CD4-positive, alpha-beta T cell treated with Interleukin-17A for 1 hour (primary cell): Measurements from ENCODE around the gene XRCC1.

Experiments used
- DNase-seq: peaks from one replicate; pipeline ENCODE4 v3.0.0-alpha.2; 2020

XRCC1 gene

DNA sequence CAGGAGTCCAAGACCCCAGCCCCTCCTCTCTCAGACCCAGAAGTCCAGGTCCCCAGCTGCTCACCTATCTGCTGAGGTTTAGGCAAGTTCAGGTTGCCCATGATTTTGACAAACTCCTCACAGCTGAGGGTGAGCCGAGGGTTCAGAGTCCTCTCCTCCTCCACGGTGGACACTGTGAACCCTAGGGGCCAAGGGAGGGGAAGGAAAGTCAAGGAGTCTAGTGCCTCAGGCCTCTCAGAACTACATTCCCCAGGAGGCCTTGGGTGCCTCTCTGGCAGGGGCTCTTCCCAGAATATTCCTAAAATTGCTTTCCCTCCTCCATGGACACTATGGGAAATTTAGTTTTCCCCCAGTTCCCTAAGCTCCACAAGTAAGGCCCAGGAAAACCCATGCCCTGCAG is 67.4 kb downstream of the XRCC1 start:
- no peak for DNase-seq

DNA sequence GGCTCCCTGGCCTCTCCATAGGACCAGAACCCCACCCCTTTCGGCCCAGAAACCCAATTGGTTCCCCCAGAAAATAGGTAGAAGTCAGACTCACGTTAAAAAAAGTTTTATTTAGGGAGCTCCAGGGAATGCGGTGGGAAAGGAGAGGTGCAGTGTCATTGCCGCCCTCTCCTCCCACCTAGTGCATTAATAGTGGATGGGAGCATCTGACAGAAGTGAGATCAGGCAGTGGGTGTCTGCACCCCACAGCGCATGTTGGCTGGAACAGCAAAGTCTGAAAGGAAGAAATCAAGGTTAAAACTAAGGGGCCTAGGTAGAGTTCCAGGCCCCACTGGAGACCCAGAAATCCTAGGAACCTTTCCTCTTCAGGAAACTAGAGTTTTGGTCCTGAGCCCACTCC is 68.7 kb downstream of the XRCC1 start:
- no peak for DNase-seq

DNA sequence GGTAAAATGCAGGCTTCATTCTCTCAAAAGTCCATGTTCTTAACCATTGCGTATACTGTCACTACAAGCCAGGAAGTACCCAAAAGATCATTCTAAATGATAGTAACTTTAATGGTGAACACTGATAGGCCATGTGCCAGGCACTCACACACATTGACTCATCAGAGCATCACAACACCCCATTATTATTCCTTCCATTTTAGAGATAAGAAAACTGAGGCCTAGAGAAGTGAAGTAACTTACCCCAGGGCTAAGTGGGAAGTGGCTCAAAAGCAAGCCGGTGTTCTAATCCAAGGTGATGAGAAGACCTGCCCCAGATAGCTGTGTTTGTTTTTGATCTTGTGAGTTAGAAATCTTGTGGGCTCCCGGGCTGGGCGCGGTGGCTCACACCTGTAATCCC is 69.4 kb downstream of the XRCC1 start:
- no peak for DNase-seq

DNA sequence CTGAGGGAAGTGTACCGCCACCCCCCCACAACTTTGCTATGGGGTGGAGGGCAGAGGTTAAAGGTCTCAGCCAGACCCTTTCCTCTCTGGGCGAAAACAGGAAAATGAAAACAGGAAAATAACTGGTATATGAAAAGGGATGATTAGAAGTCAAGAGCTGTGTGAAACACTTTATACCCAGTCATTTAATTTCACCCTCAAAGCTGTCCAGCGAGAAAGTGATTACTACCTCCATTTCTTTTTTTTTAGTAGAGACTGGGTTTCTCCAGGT is 70.2 kb downstream of the XRCC1 start:
- no peak for DNase-seq

DNA sequence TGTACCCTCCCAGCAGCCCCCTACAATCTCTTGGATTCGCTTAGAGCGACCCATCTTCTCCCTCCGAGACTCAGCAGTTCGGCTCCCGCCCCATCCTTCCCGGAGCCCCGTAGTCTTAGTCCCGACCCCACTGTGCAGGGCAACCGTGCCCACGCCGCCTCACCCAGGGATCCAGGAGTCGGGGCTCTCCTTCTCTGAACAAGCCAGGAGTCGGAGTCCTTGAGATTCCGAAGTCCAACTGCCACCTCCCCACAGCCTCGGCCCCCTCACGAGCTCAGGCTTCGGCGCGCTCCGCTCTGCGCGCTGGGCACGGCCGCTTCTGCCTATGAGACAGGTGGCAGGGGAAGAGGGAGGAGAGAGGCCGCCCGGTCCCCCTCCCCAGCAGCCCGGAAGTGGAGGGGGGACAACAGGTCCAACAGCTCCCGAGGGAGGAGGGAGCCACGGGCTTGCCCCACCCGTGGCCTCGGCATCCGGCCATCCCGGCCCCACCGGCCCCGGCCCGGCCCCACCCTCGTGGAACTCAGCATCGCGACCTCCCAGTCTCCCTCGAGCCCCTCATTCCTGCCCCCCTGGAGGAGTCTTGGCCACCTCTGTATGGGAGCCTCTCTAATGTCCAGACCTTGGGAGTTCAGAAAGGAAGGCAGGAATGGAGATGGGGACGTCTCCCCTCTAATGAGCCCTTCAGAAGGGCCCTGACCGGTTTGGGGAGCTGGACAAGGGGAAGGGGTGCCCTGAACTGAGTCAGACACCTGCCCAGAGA is 70.7 kb downstream of the XRCC1 start, which contains the start of gene PHLDB3:
Gene PHLDB3 (minus strand): TSS at position 321 of the 760 bp plus-strand sequence. CDS start 628 bp downstream, outside the sequence.
- DNase-seq: peak; percentile 64

DNA sequence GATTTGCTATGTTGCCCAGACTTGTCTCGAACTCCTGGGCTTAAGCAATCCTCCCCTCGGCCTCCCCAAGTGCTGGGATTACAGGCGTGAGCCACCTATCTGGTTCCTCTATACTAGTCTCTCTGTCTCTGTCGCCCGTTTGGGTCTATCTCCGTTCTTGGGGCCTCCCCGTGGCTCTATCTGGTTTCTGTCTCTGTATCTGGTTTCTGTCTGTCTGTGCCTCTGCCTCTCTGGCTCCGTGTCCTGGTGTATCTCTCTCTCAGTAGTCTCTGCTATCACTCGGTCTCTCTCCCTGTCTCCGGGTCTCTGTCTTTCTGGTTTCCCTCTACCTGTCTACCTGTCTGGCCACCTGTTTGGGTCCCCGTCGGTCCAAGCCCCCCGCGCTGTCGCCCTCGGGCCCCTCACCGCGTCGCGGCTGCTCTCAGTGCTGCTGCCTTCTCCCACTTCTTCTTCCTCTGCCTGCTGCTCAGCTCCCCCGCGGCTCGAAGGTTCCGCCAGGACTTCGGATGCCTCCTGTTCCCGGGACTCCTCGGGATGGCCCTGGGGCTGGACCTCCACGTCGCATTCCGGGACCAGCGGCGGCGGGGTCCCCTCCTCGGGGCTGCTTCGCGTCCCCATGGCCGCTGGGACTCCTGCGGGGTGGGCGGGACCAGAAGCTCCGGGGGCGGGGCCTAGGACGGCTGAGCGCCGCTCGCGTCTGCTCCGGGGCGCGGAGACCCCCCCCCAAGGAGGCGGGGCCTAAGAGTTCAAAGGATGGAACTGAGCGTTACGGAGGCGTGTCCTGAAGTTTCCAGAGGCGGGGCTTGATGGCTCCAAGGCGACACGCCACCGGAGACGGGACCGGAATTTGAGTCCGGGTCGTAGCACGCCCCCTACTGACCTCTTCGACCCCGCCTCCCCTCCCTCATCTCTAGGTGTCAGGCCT is 71.6 kb downstream of the XRCC1 start:
- DNase-seq: peak; percentile 98

DNA sequence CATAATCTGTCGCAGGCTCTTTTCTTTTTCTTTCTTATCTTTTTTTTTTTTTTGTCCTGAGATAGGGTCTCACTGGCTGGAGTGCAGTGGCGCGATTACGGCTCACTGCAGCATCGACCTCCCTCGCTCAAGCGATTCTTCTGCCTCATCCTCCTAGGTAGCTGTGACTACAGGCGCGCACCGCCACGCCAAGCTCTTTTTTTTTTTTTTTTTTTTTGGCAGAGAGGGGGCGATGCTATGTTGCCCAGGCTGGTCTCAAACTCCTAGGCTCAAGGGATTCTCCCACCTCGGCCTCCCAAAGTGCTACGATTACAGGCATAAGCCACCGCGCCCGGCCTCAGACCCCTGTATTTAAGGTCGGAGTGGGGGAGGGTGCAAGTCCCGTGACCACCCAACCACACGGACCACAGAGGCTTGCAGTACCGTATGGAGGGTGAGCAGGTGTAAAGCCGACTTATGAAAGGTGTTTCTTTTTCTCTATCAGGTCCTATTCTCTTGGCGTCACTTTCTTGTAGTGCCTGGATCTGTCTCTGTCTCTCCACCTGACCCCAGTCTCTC is 72.8 kb downstream of the XRCC1 start:
- no peak for DNase-seq

DNA sequence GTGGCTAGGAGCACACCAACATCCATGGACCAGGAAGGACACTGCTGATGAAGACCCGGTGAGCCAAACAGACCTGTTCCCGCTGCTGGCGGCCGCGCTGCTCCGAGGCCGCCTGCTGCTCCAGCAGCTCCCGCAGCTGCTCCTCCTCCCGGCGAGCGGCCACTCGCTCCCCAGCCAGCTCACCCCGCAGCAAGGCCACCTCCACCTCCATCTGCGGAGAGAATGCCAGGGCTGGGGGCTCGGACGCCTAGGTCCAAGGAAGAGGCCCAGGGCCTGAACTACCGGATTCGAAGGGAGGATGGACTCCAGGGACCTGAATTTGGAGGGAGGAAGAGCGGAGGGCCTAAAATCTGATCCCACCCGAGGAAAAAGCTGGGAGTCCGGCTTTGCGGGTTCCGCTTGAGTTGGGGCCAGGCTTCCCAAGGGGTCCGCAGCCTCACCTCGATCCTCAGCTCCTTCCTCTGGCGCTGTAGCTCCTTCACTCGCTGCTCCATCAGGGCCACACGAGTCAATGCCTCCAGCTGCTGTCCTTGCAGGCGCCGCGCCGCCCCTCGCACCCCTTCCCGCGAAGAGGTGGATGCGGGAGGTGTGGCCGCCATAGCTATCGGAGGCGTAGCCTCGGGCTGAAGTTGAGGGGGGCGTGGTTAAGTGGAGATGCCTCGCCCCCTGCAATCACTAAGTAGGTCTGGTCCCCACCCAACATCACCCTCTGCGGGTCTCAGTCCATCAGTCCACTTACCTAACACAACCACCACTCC is 73.5 kb downstream of the XRCC1 start:
- no peak for DNase-seq

DNA sequence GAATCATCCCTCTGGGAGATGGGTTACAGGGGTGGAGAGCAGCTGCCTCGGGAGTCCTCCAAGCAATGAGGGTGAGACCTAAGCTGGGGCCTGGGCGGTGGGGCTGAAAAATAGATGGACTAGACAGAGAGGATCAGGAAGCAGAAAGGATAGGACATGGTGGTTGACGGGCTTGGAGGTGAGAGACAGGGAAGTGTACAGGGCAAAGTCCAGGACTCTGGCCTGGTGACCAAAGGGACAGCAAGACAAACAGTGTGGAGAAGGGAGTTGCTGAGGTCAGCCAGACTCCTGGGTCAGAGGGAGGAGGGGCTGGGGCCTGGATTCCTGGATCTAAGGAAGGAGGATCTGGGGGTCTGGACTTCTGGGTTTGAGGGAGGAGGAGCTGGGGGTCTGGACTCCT is 76.3 kb downstream of the XRCC1 start:
- DNase-seq: no peak

DNA sequence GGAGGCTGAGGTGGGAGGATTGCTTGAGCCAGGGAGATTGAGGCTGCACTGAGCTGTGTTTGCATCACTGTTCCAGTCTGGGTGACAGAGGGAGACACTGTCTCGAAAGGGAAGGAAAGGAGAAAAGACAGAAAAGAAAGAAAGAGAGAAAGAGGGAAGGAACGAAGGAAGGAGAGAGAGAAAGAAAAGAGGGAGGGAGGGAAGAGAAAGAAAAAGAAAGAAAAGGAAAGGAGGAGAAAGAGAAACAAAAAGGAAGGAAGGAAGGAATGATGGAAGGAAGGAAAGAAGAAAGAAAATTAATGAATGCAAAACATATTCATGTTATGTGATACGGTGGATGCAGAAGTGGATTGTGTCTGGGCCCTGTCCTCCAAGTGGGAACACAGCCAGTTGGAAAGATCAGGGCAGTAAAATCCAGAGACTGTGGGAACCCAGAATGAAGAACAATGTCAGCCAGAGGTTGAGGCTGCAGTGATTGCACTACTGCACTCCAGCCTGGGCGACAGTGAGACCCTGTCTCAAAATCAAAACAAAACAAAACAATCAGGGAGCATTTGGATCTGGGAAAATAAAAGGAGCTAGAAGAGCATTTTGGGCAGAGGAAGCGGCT is 77.0 kb downstream of the XRCC1 start:
- no peak for DNase-seq

DNA sequence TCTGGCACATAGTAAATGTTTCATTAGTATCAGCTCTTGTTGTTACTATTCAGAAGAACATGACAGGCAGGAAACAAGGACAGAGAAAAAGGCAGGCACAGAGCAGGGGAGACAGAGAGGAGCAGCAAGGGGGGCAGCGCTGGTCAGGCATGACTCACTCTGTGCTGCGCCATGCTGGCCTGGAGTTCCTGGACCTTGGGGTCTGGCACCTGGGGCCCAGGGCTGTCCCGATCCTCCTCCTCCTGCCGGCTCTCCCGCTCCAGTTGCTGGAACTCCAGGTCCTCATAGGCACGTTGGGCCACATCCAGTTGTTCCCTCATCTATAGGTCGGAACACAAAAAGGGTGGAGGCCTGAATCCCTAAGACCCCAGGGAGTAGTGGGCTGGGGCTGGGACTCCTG is 78.4 kb downstream of the XRCC1 start:
- no peak for DNase-seq

DNA sequence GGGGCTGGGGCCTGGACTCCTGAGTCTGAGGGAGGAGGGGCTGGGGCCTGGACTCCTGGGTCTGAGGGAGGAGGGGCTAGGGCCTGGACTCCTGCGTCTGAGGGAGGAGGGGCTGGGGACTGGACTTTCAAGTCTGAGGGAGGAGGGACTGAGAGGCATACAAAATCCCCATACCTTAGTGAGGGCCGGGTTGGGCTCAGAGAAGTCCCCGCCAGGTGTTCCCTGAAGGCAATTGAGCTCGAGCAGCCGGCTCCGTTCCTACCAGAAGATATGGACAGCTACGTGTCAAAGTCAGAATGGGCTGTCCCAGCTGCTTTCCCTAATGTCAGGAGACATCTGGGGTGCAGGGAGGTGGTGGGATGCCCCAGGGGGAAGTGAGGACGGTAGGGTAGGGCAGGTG is 80.2 kb downstream of the XRCC1 start:
- DNase-seq: no peak
